ENCODE data around the gene SHC1. TPM values are rescaled to one million over a fixed set of nuclear protein-coding genes. Genes with fewer than 3 reads are reported as not detected.

The SHC1 gene
- total RNA-seq, 1 experiment from 2014 or later, result 199 TPM

DNA sequence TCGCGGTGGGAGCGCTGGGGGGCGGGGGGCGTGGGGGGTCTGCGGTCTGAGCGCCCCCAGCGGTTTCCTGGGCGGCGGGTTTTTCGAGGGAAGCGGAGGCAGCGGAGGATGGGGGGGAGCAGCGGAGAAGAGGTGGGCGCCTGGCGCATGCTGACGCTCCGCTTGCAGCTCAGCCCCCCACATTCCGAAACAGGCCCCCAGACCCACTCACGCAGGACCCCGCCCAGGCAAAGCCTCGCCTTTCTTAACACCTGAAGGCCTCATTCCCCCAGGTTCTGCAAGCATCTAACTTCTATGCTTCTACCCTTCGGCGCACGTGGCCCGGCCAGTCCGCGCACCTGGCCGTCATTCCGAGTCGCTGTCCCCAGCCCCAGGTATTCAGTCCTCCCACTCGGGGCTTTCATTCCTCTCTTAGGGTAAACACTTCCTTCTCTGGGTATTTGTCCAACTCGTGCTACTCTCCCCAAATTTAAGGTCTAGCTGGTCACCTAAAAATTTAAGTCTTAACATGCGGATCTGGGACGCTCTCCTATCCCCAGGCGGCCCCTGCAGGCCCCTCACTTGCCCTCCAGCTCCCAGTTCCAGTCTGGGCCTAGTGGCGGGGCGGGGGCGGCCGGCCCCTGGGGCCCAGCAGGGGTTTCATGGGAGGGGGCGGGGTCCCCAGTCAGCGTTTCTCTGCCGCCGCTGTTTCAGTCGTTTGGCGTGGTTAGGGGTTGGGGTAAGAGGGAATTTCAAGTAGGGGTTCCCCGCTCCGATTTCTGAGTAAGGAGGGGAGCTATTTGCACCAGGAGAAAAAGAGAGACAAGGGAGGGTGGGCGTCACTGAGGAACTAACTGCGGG is 29.2 kb upstream of the SHC1 start:
- no peaks in the 10 kb centered on the region for H3K36me3 Mint-ChIP-seq
- no peaks in the 10 kb centered on the region; the same call in 1 of the 2 replicates for H3K27me3 Mint-ChIP-seq (ENCODE audit: low read depth)
- H3K4me3 Mint-ChIP-seq, result peak overlapping the region; percentile 88
- peak; percentile 77 for DNase-seq (ENCODE audit: low spot score)
- H3K27ac Mint-ChIP-seq, result peak overlapping the region; percentile 99
- CTCF ChIA-PET, result interaction anchor here (0.6 to 10.3 kb wide), 38 partner anchors 8 to 440 kb away, joined by 3 to 176 read pairs (median 8); partner anchors contain the start of genes ADAM15, EFNA3, EFNA4 and FLAD1
- POLR2A ChIA-PET, result interaction anchor here (1.0 to 13.0 kb wide), 11 partner anchors 9 to 194 kb away, joined by 4 to 176 read pairs (median 7); partner anchors contain the start of genes CKS1B, FLAD1, PBXIP1 and PMVK
- no peak for ATAC-seq
- no peaks in the 10 kb centered on the region for H3K9me3 Mint-ChIP-seq
- peaks cover 25% of the 10 kb centered on the region for H3K4me1 Mint-ChIP-seq
- TF ChIP-seq TP53 (CRISPR knock-in tag; IDR thresholded peaks at IDR 0.05) (peak; percentile 79; the same call in 1 of the 2 replicates), SMAD3 (CRISPR knock-in tag; IDR thresholded peaks at IDR 0.05; ENCODE audit: borderline replicate concordance) (peak; percentile 85; the same call in 1 of the 2 replicates), KAT7 (CRISPR knock-in tag; IDR thresholded peaks at IDR 0.05; ENCODE audit: borderline replicate concordance) (0 out of 2 replicates have a peak, but pooled peaks have one; percentile 24), ZNF671 (CRISPR knock-in tag; IDR thresholded peaks at IDR 0.05) (no peak), ETV6 (CRISPR knock-in tag; IDR thresholded peaks at IDR 0.05) (peak; percentile 30; the same call in 1 of the 2 replicates), ESRRA (CRISPR knock-in tag; IDR thresholded peaks at IDR 0.05; ENCODE audit: borderline replicate concordance) (peak; percentile 71; the same call in 1 of the 2 replicates), FOXK1 (CRISPR knock-in tag; IDR thresholded peaks at IDR 0.05) (peak; percentile 43; the same call in 1 of the 2 replicates), NFE2L1 (CRISPR knock-in tag; IDR thresholded peaks at IDR 0.05) (peak; percentile 62; the same call in 1 of the 2 replicates), NR2C2 (CRISPR knock-in tag; IDR thresholded peaks at IDR 0.05) (no peak), GTF2I (CRISPR knock-in tag; conservative IDR thresholded peaks at IDR 0.05) (no peak), ZNF232 (CRISPR knock-in tag; IDR thresholded peaks at IDR 0.05) (0 out of 2 replicates have a peak, but pooled peaks have one; percentile 56)
- TF ChIP-seq, protein P1, sequence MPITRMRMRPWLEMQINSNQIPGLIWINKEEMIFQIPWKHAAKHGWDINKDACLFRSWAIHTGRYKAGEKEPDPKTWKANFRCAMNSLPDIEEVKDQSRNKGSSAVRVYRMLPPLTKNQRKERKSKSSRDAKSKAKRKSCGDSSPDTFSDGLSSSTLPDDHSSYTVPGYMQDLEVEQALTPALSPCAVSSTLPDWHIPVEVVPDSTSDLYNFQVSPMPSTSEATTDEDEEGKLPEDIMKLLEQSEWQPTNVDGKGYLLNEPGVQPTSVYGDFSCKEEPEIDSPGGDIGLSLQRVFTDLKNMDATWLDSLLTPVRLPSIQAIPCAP (CRISPR knock-in tag; IDR thresholded peaks at IDR 0.05), result peak; percentile 36; the same call in 1 of the 2 replicates
- TF ChIP-seq, protein P2, sequence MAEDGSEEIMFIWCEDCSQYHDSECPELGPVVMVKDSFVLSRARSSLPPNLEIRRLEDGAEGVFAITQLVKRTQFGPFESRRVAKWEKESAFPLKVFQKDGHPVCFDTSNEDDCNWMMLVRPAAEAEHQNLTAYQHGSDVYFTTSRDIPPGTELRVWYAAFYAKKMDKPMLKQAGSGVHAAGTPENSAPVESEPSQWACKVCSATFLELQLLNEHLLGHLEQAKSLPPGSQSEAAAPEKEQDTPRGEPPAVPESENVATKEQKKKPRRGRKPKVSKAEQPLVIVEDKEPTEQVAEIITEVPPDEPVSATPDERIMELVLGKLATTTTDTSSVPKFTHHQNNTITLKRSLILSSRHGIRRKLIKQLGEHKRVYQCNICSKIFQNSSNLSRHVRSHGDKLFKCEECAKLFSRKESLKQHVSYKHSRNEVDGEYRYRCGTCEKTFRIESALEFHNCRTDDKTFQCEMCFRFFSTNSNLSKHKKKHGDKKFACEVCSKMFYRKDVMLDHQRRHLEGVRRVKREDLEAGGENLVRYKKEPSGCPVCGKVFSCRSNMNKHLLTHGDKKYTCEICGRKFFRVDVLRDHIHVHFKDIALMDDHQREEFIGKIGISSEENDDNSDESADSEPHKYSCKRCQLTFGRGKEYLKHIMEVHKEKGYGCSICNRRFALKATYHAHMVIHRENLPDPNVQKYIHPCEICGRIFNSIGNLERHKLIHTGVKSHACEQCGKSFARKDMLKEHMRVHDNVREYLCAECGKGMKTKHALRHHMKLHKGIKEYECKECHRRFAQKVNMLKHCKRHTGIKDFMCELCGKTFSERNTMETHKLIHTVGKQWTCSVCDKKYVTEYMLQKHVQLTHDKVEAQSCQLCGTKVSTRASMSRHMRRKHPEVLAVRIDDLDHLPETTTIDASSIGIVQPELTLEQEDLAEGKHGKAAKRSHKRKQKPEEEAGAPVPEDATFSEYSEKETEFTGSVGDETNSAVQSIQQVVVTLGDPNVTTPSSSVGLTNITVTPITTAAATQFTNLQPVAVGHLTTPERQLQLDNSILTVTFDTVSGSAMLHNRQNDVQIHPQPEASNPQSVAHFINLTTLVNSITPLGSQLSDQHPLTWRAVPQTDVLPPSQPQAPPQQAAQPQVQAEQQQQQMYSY (CRISPR knock-in tag; IDR thresholded peaks at IDR 0.05), result peak; percentile 92
- TF ChIP-seq, protein P3, sequence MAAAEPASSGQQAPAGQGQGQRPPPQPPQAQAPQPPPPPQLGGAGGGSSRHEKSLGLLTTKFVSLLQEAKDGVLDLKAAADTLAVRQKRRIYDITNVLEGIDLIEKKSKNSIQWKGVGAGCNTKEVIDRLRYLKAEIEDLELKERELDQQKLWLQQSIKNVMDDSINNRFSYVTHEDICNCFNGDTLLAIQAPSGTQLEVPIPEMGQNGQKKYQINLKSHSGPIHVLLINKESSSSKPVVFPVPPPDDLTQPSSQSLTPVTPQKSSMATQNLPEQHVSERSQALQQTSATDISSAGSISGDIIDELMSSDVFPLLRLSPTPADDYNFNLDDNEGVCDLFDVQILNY (CRISPR knock-in tag; IDR thresholded peaks at IDR 0.05), result peak; percentile 36; the same call in 1 of the 2 replicates
- TF ChIP-seq, protein P4, sequence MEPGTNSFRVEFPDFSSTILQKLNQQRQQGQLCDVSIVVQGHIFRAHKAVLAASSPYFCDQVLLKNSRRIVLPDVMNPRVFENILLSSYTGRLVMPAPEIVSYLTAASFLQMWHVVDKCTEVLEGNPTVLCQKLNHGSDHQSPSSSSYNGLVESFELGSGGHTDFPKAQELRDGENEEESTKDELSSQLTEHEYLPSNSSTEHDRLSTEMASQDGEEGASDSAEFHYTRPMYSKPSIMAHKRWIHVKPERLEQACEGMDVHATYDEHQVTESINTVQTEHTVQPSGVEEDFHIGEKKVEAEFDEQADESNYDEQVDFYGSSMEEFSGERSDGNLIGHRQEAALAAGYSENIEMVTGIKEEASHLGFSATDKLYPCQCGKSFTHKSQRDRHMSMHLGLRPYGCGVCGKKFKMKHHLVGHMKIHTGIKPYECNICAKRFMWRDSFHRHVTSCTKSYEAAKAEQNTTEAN (CRISPR knock-in tag; IDR thresholded peaks at IDR 0.05), result no peak
- TF ChIP-seq, protein P5, sequence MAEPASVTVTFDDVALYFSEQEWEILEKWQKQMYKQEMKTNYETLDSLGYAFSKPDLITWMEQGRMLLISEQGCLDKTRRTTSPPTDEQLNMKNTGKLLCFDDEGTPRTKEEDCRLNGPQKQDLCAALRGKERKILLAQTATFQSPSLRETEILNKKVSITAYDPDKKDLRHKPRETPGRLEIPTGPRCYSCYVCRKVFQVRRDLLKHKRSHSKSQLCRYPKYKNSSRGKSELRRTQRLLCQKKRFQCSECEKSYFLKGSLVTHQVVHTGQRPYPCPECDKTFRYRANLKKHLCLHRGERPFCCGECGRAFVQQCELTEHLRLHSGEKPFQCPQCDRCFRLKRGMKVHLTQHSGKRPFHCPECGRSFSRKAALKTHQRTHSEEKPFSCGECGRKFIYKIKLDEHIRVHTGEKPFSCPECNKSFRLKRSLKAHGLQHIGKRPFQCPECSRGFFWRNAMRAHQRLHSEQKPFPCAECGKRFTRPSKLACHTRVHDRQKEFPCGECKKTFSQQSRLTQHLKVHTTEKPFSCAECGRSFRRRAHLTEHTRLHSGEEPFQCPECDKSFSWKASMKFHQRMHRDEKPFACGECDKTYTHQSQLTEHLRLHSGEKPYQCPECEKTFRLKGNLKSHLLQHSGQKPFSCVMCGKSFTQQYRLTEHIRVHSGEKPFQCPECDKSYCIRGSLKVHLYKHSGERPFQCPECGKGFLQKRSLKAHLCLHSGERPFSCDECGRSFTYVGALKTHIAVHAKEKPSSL (CRISPR knock-in tag; conservative IDR thresholded peaks at IDR 0.05), result no peak
- TF ChIP-seq, protein P6, sequence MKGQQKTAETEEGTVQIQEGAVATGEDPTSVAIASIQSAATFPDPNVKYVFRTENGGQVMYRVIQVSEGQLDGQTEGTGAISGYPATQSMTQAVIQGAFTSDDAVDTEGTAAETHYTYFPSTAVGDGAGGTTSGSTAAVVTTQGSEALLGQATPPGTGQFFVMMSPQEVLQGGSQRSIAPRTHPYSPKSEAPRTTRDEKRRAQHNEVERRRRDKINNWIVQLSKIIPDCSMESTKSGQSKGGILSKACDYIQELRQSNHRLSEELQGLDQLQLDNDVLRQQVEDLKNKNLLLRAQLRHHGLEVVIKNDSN (CRISPR knock-in tag; IDR thresholded peaks at IDR 0.05), result peak; percentile 66; the same call in 1 of the 2 replicates
- TF ChIP-seq, protein P7, sequence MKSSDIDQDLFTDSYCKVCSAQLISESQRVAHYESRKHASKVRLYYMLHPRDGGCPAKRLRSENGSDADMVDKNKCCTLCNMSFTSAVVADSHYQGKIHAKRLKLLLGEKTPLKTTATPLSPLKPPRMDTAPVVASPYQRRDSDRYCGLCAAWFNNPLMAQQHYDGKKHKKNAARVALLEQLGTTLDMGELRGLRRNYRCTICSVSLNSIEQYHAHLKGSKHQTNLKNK (CRISPR knock-in tag; IDR thresholded peaks at IDR 0.05), result 0 out of 2 replicates have a peak, but pooled peaks have one; percentile 22
- TF ChIP-seq, protein P8, sequence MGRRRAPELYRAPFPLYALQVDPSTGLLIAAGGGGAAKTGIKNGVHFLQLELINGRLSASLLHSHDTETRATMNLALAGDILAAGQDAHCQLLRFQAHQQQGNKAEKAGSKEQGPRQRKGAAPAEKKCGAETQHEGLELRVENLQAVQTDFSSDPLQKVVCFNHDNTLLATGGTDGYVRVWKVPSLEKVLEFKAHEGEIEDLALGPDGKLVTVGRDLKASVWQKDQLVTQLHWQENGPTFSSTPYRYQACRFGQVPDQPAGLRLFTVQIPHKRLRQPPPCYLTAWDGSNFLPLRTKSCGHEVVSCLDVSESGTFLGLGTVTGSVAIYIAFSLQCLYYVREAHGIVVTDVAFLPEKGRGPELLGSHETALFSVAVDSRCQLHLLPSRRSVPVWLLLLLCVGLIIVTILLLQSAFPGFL (CRISPR knock-in tag; IDR thresholded peaks at IDR 0.05; ENCODE audit: borderline replicate concordance), result 0 out of 2 replicates have a peak, but pooled peaks have one; percentile 56
- TF ChIP-seq, protein P9, sequence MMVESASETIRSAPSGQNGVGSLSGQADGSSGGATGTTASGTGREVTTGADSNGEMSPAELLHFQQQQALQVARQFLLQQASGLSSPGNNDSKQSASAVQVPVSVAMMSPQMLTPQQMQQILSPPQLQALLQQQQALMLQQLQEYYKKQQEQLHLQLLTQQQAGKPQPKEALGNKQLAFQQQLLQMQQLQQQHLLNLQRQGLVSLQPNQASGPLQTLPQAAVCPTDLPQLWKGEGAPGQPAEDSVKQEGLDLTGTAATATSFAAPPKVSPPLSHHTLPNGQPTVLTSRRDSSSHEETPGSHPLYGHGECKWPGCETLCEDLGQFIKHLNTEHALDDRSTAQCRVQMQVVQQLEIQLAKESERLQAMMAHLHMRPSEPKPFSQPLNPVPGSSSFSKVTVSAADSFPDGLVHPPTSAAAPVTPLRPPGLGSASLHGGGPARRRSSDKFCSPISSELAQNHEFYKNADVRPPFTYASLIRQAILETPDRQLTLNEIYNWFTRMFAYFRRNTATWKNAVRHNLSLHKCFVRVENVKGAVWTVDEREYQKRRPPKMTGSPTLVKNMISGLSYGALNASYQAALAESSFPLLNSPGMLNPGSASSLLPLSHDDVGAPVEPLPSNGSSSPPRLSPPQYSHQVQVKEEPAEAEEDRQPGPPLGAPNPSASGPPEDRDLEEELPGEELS (CRISPR knock-in tag; IDR thresholded peaks at IDR 0.05), result peak; percentile 71
- TF ChIP-seq, protein P10, sequence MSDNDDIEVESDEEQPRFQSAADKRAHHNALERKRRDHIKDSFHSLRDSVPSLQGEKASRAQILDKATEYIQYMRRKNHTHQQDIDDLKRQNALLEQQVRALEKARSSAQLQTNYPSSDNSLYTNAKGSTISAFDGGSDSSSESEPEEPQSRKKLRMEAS (CRISPR knock-in tag; IDR thresholded peaks at IDR 0.05), result peak; percentile 87
